ENCODE results near the gene MAL.

Gene MAL

GRCh38 chr2:95017071-95017501, 8.4 kb upstream of the MAL start:
- DNase-seq, result no peak

GRCh38 chr2:95017836-95018235, 7.7 kb upstream of the MAL start:
- DNase-seq, result no peak

- DNase-seq, result no peak
Measured at GRCh38 chr2:95018301-95018700, 7.2 kb upstream of the MAL start.

GRCh38 chr2:95018861-95019550, 6.5 kb upstream of the MAL start:
- DNase-seq, result no peak

- no peak for DNase-seq
Measured at GRCh38 chr2:95019572-95019971, 5.9 kb upstream of the MAL start.

GRCh38 chr2:95020275-95021022, 5.1 kb upstream of the MAL start:
- DNase-seq, result no peak

GRCh38 chr2:95021023-95021416, 4.5 kb upstream of the MAL start:
- no peak for DNase-seq

GRCh38 chr2:95021847-95022246, 3.7 kb upstream of the MAL start:
- no peak for DNase-seq

GRCh38 chr2:95022309-95023221, 2.9 kb upstream of the MAL start:
- DNase-seq, result peak; percentile 52

- DNase-seq, result peak; percentile 47
Measured at GRCh38 chr2:95023222-95023597, 2.3 kb upstream of the MAL start.

GRCh38 chr2:95024371-95024770, 1.1 kb upstream of the MAL start:
- peak; percentile 32 for DNase-seq

GRCh38 chr2:95024960-95025405, 525 bp upstream of the MAL start:
- no peak for DNase-seq

GRCh38 chr2:95026471-95027368, 1.2 kb downstream of the MAL start:
- no peak for DNase-seq

GRCh38 chr2:95027369-95027720, 1.8 kb downstream of the MAL start:
- DNase-seq, result no peak

- no peak for DNase-seq
Measured at GRCh38 chr2:95029898-95030341, 4.4 kb downstream of the MAL start.

- DNase-seq, result no peak
Measured at GRCh38 chr2:95030496-95030895, 5.0 kb downstream of the MAL start.

- DNase-seq, result no peak
Measured at GRCh38 chr2:95031076-95031725, 5.7 kb downstream of the MAL start.

GRCh38 chr2:95031726-95032116, 6.2 kb downstream of the MAL start:
- DNase-seq, result no peak

GRCh38 chr2:95032341-95032740, 6.8 kb downstream of the MAL start:
- no peak for DNase-seq

GRCh38 chr2:95032868-95033603, 7.5 kb downstream of the MAL start:
- DNase-seq, result no peak

GRCh38 chr2:95034221-95034620, 8.7 kb downstream of the MAL start:
- no peak for DNase-seq

All from DMS153 (cell line).